Muscle of leg (tissue), 11 donors: ENCODE results near the gene OMA1. TPM values are rescaled to one million over a fixed set of nuclear protein-coding genes. Genes with fewer than 3 reads are reported as not detected.
"Not testable (repeated sequence)": the region's sequence is repeated elsewhere in the genome, so short reads cannot be mapped to it uniquely, and the experiment has no call there.

Experiments used
- DNase-seq: peaks from one replicate; pipeline ENCODE4 v3.0.0; 2013
- H3K27ac ChIP-seq: one replicate; pipeline ENCODE4 v1.5.1; 2013; ENCODE audit warnings: mild to moderate bottlenecking, low read length, control low read depth
- H3K27me3 ChIP-seq: one replicate; pipeline ENCODE4 v1.6.1; 2013; ENCODE audit warnings: low read length; ENCODE audit not compliant: control insufficient read depth, insufficient read depth
- H3K36me3 ChIP-seq: one replicate; pipeline ENCODE4 v1.6.1; 2013; ENCODE audit warnings: low read length; ENCODE audit not compliant: control insufficient read depth, insufficient read depth
- H3K4me1 ChIP-seq: one replicate; pipeline ENCODE4 v1.6.1; 2013; ENCODE audit warnings: low read length; ENCODE audit not compliant: control insufficient read depth, insufficient read depth
- H3K4me3 ChIP-seq: one replicate; pipeline ENCODE4 v1.5.1; 2013; ENCODE audit warnings: low read length, control low read depth
- H3K9me3 ChIP-seq: replicated peaks from 2 replicates; pipeline ENCODE4 v1.6.1; 2013; ENCODE audit warnings: low read depth, low read length; ENCODE audit not compliant: control insufficient read depth
- WGBS: methylation state at CpG from one replicate; pipeline ENCODE4 v1.1.5; 2013; ENCODE audit warnings: missing lambda C conversion rate; ENCODE audit not compliant: insufficient coverage; 5-methylcytosine and 5-hydroxymethylcytosine counted together
- polyA plus RNA-seq, 8 donors: library from polyadenylated mRNA; unstranded; fragments of 120-200 nt; gene quantifications; one replicate each; pipeline versions ENCODE4 v1.2.1 to v1.2.3, GENCODE V29; 2013; ENCODE audit warnings: inconsistent platforms in 1 of 8, low replicate concordance in 1 of 8; ENCODE audit not compliant: insufficient read length in 8 of 8, insufficient read depth in 1 of 8
- total RNA-seq: library from RNA; stranded (reverse); fragments of 120-200 nt; gene quantifications from one replicate; pipeline ENCODE4 v1.2.4, GENCODE V29; 2013

The OMA1 gene
- total and polyA plus RNA-seq, 9 donors, result 9.3 to 28.6 (median 17.4) TPM

GRCh38 chr1:58584082-58584895, 37.8 kb upstream of the OMA1 start:
- peak overlapping the region; percentile 24 for H3K27ac ChIP-seq
- H3K4me3 ChIP-seq, result no peak overlapping the region
- no peaks in the 10 kb centered on the region for H3K9me3 ChIP-seq
- H3K36me3 ChIP-seq, result no peaks in the 10 kb centered on the region
- peaks cover 2% of the 10 kb centered on the region for H3K27me3 ChIP-seq
- H3K4me1 ChIP-seq, result peaks cover 4% of the 10 kb centered on the region
- whole genome bisulfite sequencing, result 50% methylated on average over 4 of the region's 8 CpGs
- DNase-seq, result peak; percentile 28

- Histone ChIP-seq H3K27me3 (peaks cover 5% of the 10 kb centered on the region), H3K9me3 (no peaks in the 10 kb centered on the region), H3K36me3 (no peaks in the 10 kb centered on the region), H3K4me1 (peaks cover 4% of the 10 kb centered on the region), H3K4me3 (no peak overlapping the region), H3K27ac (no peak overlapping the region)
- no CpG with 5 or more reads among the region's 1 CpG for WGBS
- DNase-seq, result peak; percentile 43
Observed at GRCh38 chr1:58583496-58583895, 37.0 kb upstream of the OMA1 start.

GRCh38 chr1:58582143-58582542, 35.6 kb upstream of the OMA1 start:
- not testable (repeated sequence) for H3K4me3 ChIP-seq, H3K4me1 ChIP-seq, DNase-seq, H3K36me3 ChIP-seq, H3K9me3 ChIP-seq, H3K27ac ChIP-seq
- WGBS, result no CpG with 5 or more reads among the region's 1 CpG
- H3K27me3 ChIP-seq, result peaks cover 11% of the 10 kb centered on the region

- H3K4me3 ChIP-seq, result no peak overlapping the region
- peaks cover 16% of the 10 kb centered on the region for H3K27me3 ChIP-seq
- no CpG with 5 or more reads among the region's 2 CpGs for WGBS
- no peak for DNase-seq
- no peak overlapping the region for H3K27ac ChIP-seq
- no peaks in the 10 kb centered on the region for H3K36me3 ChIP-seq
- H3K4me1 ChIP-seq, result peaks cover 5% of the 10 kb centered on the region
- H3K9me3 ChIP-seq, result no peaks in the 10 kb centered on the region
Observed at GRCh38 chr1:58581641-58582040, 35.1 kb upstream of the OMA1 start.

GRCh38 chr1:58580186-58580585, 33.7 kb upstream of the OMA1 start:
- H3K9me3 ChIP-seq, result no peaks in the 10 kb centered on the region
- peaks cover 12% of the 10 kb centered on the region for H3K4me1 ChIP-seq
- DNase-seq, result no peak
- no peak overlapping the region for H3K27ac ChIP-seq
- peaks cover 30% of the 10 kb centered on the region for H3K27me3 ChIP-seq
- no peak overlapping the region for H3K4me3 ChIP-seq
- H3K36me3 ChIP-seq, result no peaks in the 10 kb centered on the region
- WGBS, result no CpG with 5 or more reads among the region's 1 CpG

- H3K4me3 ChIP-seq, result no peak overlapping the region
- DNase-seq, result no peak
- no peak overlapping the region for H3K27ac ChIP-seq
- H3K36me3 ChIP-seq, result no peaks in the 10 kb centered on the region
- 0% methylated on average over 1 of the region's 3 CpGs for WGBS
- H3K9me3 ChIP-seq, result no peaks in the 10 kb centered on the region
- H3K27me3 ChIP-seq, result peaks cover 42% of the 10 kb centered on the region
- H3K4me1 ChIP-seq, result peaks cover 8% of the 10 kb centered on the region
Observed at GRCh38 chr1:58577654-58578030, 31.1 kb upstream of the OMA1 start.

- no peak within 1 kb of the TSS for H3K27ac ChIP-seq
- peaks cover 43% of the 10 kb centered on the region for H3K27me3 ChIP-seq
- peak; percentile 16 for DNase-seq
- no peaks in the 10 kb centered on the region for H3K36me3 ChIP-seq
- 3% methylated on average over 104 of the region's 107 CpGs for WGBS
- no peaks in the 10 kb centered on the region for H3K9me3 ChIP-seq
- H3K4me3 ChIP-seq, result peak within 1 kb of the TSS; percentile 17
- H3K4me1 ChIP-seq, result peaks cover 8% of the 10 kb centered on the region
Observed at GRCh38 chr1:58576727-58577653, 30.5 kb upstream of the OMA1 start, which contains the start of gene TACSTD2. Gene TACSTD2, minus strand, starts transcription at chr1:58577252. Its CDS starts 96 bp downstream, at chr1:58577156.

GRCh38 chr1:58576325-58576726, 29.8 kb upstream of the OMA1 start:
- H3K27me3 ChIP-seq, result peaks cover 43% of the 10 kb centered on the region

GRCh38 chr1:58575551-58576324, 29.2 kb upstream of the OMA1 start:
- Histone ChIP-seq H3K36me3 (no peaks in the 10 kb centered on the region), H3K9me3 (no peaks in the 10 kb centered on the region), H3K27me3 (peaks cover 43% of the 10 kb centered on the region), H3K4me3 (no peak overlapping the region), H3K27ac (no peak overlapping the region), H3K4me1 (peaks cover 8% of the 10 kb centered on the region)
- no peak for DNase-seq
- WGBS, result 32% methylated on average over 28 of the region's 32 CpGs

More at GRCh38 chr1:58576325-58576726, 29.8 kb upstream of the OMA1 start:
- Histone ChIP-seq H3K4me1 (peaks cover 8% of the 10 kb centered on the region), H3K36me3 (no peaks in the 10 kb centered on the region), H3K27ac (no peak overlapping the region), H3K4me3 (peak overlapping the region; percentile 17), H3K9me3 (no peaks in the 10 kb centered on the region)
- WGBS, result 2% methylated on average over 43 of the region's 43 CpGs
- no peak for DNase-seq
